NCI-H1930 (cell line): Measurements from ENCODE around the gene MED1.

Experiments
- DNase-seq, 2 experiments: peaks; one replicate each; lab custom pipeline; 2025; lab: John Stamatoyannopoulos, UW

Gene MED1

DNA sequence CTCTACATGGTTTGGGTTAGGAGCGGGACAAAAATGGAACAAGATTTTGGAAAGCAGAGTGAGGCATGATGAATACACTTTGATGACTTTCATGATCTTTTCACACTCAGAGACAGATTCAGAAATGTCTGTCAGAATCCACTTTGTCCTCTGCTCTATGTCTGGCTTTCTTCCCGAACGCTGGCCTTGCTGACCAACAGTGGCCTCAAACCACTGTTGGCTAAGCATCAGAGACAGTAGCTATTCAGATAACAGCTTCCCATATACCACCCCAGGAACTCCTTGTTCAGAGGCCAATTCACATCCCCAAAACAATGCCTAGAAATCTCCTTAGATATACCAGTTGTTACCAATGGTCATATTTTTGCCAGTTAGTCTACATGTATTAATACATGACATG lies 90.5 kb downstream of the MED1 start:
- DNase-seq, result no peak

- no peak for DNase-seq
These were observed 91.1 kb downstream of the MED1 start for GRCh38 chr17:39359994-39360393.

- no peak for DNase-seq
These were observed 93.1 kb downstream of the MED1 start for GRCh38 chr17:39357986-39358385.

DNA sequence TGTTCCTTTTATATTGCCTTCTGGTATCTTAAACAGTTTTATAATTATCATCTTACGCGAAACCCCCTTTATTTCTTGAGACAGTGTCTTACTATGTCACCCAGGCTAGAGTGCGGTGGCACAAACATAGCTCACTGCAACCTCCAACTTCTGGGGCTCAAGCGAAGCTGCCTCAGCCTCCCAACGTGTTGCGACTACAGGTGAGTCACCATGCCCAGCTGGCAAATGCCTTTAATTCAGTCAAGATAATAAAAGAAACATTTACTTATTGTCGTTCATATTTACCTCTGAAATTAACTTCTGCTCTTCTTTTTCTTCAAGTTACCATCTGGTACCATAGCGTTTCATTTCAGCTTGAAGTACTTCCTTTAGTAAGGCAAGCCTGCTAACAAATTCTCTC lies 93.6 kb downstream of the MED1 start:
- DNase-seq, result no peak
